Right lobe of liver (tissue), 6 donors: ENCODE measurements around the gene PPCDC. TPM values are rescaled to one million over a fixed set of nuclear protein-coding genes. Genes with fewer than 3 reads are reported as not detected.

Experiments used
- ATAC-seq, 4 donors: fragments of 200-7000 bp; cut with Tn5 transposase; one replicate each; pipeline ENCODE4 v1.9.1; 2020; ENCODE audit warnings: mild to moderate bottlenecking in 4 of 4, moderate library complexity in 4 of 4
- DNase-seq, 3 donors: peaks; one replicate each; pipeline ENCODE4 v3.0.0-alpha.2; 2020
- H3K27ac ChIP-seq, 3 donors: fragments of 200-600 bp; one replicate each; pipeline ENCODE4 v1.8.0; 2022
- H3K27me3 ChIP-seq, 2 donors: fragments of 200-600 bp; one replicate each; pipeline ENCODE4 v1.8.0; 2022
- H3K36me3 ChIP-seq, 4 donors: fragments of 200-600 bp; sonication (generic) in 1 of 4; one replicate each; pipeline versions ENCODE4 v1.5.1 to v1.8.0; 2017 to 2022; ENCODE audit warnings: control low read depth in 1 of 4
- H3K4me1 ChIP-seq, 4 donors: fragments of 200-600 bp; sonication (generic) in 1 of 4; one replicate each; pipeline versions ENCODE4 v1.5.1 to v1.8.0; 2017 to 2022; ENCODE audit warnings: control low read depth in 1 of 4
- H3K4me3 ChIP-seq, 3 donors: fragments of 200-600 bp; one replicate each; pipeline ENCODE4 v1.8.0; 2022
- H3K9me3 ChIP-seq, 4 donors: fragments of 200-600 bp; sonication (generic) in 1 of 4; one replicate each; pipeline versions ENCODE4 v1.5.1 to v1.8.0; 2017 to 2022; ENCODE audit warnings: control low read depth in 1 of 4
- POLR2A ChIP-seq: fragments of 450-650 bp; IDR thresholded peaks from one replicate; pipeline ENCODE4 v1.6.1; 2017; ENCODE audit warnings: antibody characterized with exemption, mild to moderate bottlenecking
- WGBS: methylation state at CpG from one replicate; pipeline ENCODE4 v1.1.6; 2018; ENCODE audit warnings: low coverage, low lambda C conversion rate; ENCODE audit not compliant: insufficient coverage; ENCODE audit errors: missing lambda C conversion rate; 5-methylcytosine and 5-hydroxymethylcytosine counted together
- intact Hi-C, 2 donors: fragments of 100-400 bp; cut with DNase I; formaldehyde crosslinking; loops; one replicate each; pipeline versions ENCODE4 v1.11.2 to v1.14.1; 2022
- total RNA-seq, 6 experiments: library from RNA; depleted of rRNA in 2 of 6; stranded (reverse); fragments of >200 nt in 2 of 6; fragmentation: NEBNext Ultra II Directional in 3 of 6; extraction: Animal tissue kit (Norgen Biotek cat#: 25700) in 3 of 6; gene quantifications; one replicate each; pipeline versions ENCODE4 v1.1.0 to v1.2.4, GENCODE V29; 2016 to 2023
- TF ChIP-seq, protein P1 (sequence below), 4 donors: fragments of 200-600 bp in 3 of 4; fragments of 450-650 bp in 1 of 4; IDR thresholded peaks; one replicate each; pipeline versions ENCODE4 v1.5.1 to v1.8.0; 2016 to 2022; ENCODE audit warnings: antibody characterized with exemption in 4 of 4, mild to moderate bottlenecking in 2 of 4
- donor health status: DM: no; HTN: yes; CAD: no.
- donor health status: DM: no; HTN: no; CAD: no.
- donor health status: DM: no; HTN: no; CAD: no.
- donor health status: DM: no; HTN: yes; CAD: no.
- donor health status: DM: no; HTN: yes; CAD: no.

The PPCDC gene
- total RNA-seq, 6 experiments from 2014 or later = 5.9 to 21.5 (median 8.3) TPM

DNA sequence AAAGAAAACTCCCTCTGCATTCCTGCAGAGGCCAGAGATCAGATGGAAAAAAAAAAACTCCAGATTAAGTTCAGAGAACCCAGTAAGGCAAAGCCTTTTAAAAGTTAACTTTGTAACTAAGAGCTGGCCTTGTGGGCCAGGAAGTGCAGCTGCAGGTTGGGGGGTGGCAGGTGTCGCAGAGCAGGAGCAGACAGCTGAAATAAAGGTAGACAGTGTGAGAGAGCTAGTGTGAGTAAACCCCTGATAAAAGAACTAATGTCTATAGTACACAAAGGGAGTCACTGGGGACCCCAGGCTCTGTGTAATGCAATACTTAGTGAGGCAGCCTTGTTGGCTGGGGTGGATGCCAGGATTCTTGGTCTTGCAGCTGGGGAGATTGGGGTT, 42.1 kb downstream of the PPCDC start:
- Histone ChIP-seq H3K9me3 (no peaks in the 10 kb centered on the region), H3K27ac (no peak overlapping the region), H3K4me1 (no peaks in the 10 kb centered on the region), H3K27me3 (no peaks in the 10 kb centered on the region), H3K4me3 (no peak overlapping the region), H3K36me3 (no peaks in the 10 kb centered on the region)
- intact Hi-C loops = no loop called here
- DNase-seq = no peak
- 88% methylated on average over 1 of the region's 1 CpG for WGBS
- TF ChIP-seq POLR2A = no peak
- TF ChIP-seq, protein P1, sequence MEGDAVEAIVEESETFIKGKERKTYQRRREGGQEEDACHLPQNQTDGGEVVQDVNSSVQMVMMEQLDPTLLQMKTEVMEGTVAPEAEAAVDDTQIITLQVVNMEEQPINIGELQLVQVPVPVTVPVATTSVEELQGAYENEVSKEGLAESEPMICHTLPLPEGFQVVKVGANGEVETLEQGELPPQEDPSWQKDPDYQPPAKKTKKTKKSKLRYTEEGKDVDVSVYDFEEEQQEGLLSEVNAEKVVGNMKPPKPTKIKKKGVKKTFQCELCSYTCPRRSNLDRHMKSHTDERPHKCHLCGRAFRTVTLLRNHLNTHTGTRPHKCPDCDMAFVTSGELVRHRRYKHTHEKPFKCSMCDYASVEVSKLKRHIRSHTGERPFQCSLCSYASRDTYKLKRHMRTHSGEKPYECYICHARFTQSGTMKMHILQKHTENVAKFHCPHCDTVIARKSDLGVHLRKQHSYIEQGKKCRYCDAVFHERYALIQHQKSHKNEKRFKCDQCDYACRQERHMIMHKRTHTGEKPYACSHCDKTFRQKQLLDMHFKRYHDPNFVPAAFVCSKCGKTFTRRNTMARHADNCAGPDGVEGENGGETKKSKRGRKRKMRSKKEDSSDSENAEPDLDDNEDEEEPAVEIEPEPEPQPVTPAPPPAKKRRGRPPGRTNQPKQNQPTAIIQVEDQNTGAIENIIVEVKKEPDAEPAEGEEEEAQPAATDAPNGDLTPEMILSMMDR (IDR thresholded peaks at IDR 0.05) = no peak
- ATAC-seq = no peak

DNA sequence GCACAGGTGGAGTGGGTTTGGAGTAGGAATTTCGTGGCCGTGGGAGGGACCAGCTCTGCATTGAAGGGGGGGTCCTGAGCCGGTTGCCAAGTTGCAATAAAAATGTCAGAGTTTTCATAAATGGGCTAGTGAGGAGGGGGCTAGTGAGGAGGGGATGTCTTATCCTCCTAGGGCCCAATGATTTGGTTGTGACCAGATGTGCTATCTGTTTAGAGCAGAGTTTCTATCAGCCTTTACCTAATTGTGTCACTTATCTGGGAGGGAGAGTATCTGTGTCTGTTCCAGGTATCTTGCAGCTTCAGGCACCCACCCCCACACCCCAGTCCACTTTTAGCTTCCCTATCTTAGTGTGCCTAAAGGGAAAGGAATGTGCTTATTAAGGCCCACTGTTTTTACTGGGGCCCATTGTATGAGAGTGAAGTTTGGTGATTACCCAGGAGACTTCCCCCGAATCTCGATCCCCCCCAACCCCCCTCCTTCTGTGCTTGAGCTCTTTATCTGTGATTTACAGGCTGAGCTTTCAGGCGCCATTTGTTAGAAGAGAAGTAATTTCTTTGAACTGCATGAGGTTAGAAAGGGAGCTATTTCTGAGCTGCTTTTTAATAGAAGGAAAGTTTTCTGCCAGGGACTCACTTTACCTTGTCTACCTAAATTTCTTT, 42.6 kb downstream of the PPCDC start:
- Histone ChIP-seq H3K4me1 (no peaks in the 10 kb centered on the region), H3K9me3 (no peaks in the 10 kb centered on the region), H3K27me3 (no peaks in the 10 kb centered on the region), H3K27ac (no peak overlapping the region), H3K36me3 (no peaks in the 10 kb centered on the region), H3K4me3 (no peak overlapping the region)
- DNase-seq = no peak
- ATAC-seq = no peak
- TF ChIP-seq POLR2A = no peak
- TF ChIP-seq, protein P1 (IDR thresholded peaks at IDR 0.05) = no peak
- 58% methylated on average over 3 of the region's 6 CpGs for WGBS
- intact Hi-C loops = no loop called here

DNA sequence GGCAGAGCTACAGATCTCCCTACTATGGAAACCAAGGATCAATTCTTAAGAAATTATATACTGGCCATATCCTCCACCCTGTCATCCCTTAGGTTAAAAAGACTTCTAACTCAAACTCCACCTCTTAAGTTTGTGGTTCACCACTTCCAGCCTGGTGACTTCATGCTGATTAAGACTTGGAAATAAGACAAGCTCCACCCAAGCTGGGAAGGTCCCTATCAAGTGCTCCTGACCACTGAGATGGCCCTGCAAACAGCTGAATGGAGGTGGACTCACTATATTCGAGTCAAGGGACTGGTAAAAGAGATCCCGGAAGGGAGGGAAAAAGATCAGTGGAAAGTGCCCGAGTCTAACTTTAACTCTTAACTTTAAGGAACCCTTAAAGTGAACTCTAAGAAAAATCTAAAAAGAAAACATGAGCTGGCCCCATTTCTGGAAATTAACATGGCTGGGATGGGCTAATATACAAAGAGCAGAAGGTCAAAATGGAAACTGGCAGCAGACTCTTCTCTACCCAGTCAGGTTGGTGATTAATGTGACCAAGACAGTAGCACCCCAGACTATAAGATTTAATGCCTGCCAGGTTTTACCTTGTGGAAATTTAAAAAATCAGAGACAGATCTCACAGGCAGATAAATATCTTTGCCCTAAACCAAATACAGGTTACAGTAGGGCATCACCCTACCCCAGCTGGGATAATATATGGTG, 43.9 kb downstream of the PPCDC start:
- Histone ChIP-seq H3K4me3 (no peak overlapping the region), H3K9me3 (no peaks in the 10 kb centered on the region), H3K4me1 (no peaks in the 10 kb centered on the region), H3K27ac (no peak overlapping the region), H3K36me3 (no peaks in the 10 kb centered on the region), H3K27me3 (no peaks in the 10 kb centered on the region)
- TF ChIP-seq, protein P1 (IDR thresholded peaks at IDR 0.05) = no peak
- no peak for TF ChIP-seq POLR2A
- ATAC-seq (no peak), DNase-seq (no peak)
- intact Hi-C loops = no loop called here
- WGBS = 68% methylated on average over 3 of the region's 3 CpGs

DNA sequence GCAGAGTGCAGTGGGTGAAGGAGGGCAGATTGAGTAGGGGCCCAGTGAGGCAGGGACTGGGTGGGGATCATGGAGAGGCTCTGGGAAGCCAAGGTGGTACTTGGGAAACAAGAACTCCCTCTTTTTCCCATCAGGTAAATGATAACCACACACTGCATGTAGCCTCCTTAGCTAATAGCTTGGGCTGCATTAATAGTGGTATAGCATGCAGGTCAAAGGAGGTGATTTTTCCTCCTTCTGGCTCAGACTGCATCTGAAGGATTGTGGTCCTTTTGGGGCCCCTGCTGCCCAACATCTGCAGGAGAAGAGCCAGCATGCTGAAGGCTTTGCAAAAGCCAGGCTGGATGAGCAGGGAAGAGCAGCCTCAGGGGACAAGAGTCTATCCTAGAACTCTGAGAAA, 45.4 kb downstream of the PPCDC start:
- intact Hi-C loops = no loop called here
- DNase-seq = no peak
- H3K27me3 ChIP-seq = no peaks in the 10 kb centered on the region

More for the DNA sequence above, 45.4 kb downstream of the PPCDC start:
- TF ChIP-seq, protein P1 (IDR thresholded peaks at IDR 0.05) = no peak
- no peak for TF ChIP-seq POLR2A
- no peaks in the 10 kb centered on the region for H3K4me1 ChIP-seq
- H3K36me3 ChIP-seq = no peaks in the 10 kb centered on the region
- no peak overlapping the region for H3K27ac ChIP-seq
- no peaks in the 10 kb centered on the region for H3K9me3 ChIP-seq
- ATAC-seq = no peak
- no peak overlapping the region for H3K4me3 ChIP-seq
